H1 (cell line): Measurements from ENCODE around the gene IQCC. TPM values are rescaled to one million over a fixed set of nuclear protein-coding genes. Genes with fewer than 3 reads are reported as not detected.

Experiments used
- CTCF ChIA-PET: fragments of 300-600 bp; sonication (Branson Sonifier 250); formaldehyde crosslinking; loops from one replicate; lab custom pipeline; 2021; ENCODE audit not compliant: partially characterized antibody; lab: Charles Lee
- POLR2A ChIA-PET: fragments of 300-600 bp; sonication (Branson Sonifier 250); formaldehyde crosslinking; loops from one replicate; lab custom pipeline; 2021; ENCODE audit warnings: inconsistent platforms; ENCODE audit not compliant: partially characterized antibody; lab: Charles Lee
- DNase-seq, 2 experiments: peaks; one replicate each; pipeline versions ENCODE4 v3.0.0 to v3.0.0-alpha.2; 2010 to 2022; ENCODE audit warnings: low spot score in 2 of 2, low read depth in 1 of 2, mixed read lengths in 1 of 2
- FAIRE-seq: peaks from 2 replicates; lab custom pipeline; 2011; peaks lifted over from hg19 to GRCh38; lab: Jason Lieb, UNC
- H2AFZ ChIP-seq: 2 replicates; pipeline ENCODE4 v1.8.1; 2012; ENCODE audit warnings: low read length, inconsistent platforms
- H2AK5ac ChIP-seq: 2 replicates; pipeline ENCODE4 v1.6.1; 2013; ENCODE audit warnings: low read depth, low read length
- H2BK120ac ChIP-seq: replicated peaks from 2 replicates; pipeline ENCODE3; 2013; ENCODE audit warnings: low read depth, low read length, inconsistent platforms
- H2BK12ac ChIP-seq: 2 replicates; pipeline ENCODE4 v1.6.1; 2013; ENCODE audit warnings: low read depth, low read length
- H2BK15ac ChIP-seq: 2 replicates; pipeline ENCODE4 v1.6.1; 2013; ENCODE audit warnings: low read length
- H2BK20ac ChIP-seq: 2 replicates; pipeline ENCODE4 v1.6.1; 2013; ENCODE audit warnings: low read length
- H2BK5ac ChIP-seq: 2 replicates; pipeline ENCODE4 v1.6.1; 2013; ENCODE audit warnings: low read depth, low read length
- H3K14ac ChIP-seq: 2 replicates; pipeline ENCODE4 v1.6.1; 2013; ENCODE audit warnings: inconsistent platforms; ENCODE audit not compliant: insufficient read length
- H3K18ac ChIP-seq: 2 replicates; pipeline ENCODE4 v1.6.1; 2013; ENCODE audit warnings: low read length; ENCODE audit errors: extremely low read depth
- H3K23ac ChIP-seq: 2 replicates; pipeline ENCODE4 v1.6.1; 2013; ENCODE audit warnings: inconsistent platforms; ENCODE audit not compliant: insufficient read length
- H3K23me2 ChIP-seq: 2 replicates; pipeline ENCODE4 v1.6.1; 2013; ENCODE audit warnings: low read depth, low read length
- H3K27ac ChIP-seq: 2 replicates; pipeline ENCODE4 v1.6.1; 2011; ENCODE audit warnings: low read depth, low read length, inconsistent platforms
- H3K27me3 ChIP-seq, 4 experiments: replicated peaks in 1 of 4; 1 replicate in 1 of 4; 2 replicates in 3 of 4; pipeline versions ENCODE4 v1.6.1 to v1.8.1; 2011 to 2013; ENCODE audit warnings: low read length in 3 of 4, mild to moderate bottlenecking in 3 of 4, inconsistent platforms in 2 of 4, mixed read lengths in 2 of 4, moderate library complexity in 1 of 4; ENCODE audit not compliant: control insufficient read depth in 3 of 4, insufficient read depth in 3 of 4; ENCODE audit errors: extremely low read depth in 1 of 4
- H3K36me3 ChIP-seq, 4 experiments: 2 replicates each; pipeline versions ENCODE4 v1.6.1 to v1.8.1; 2011 to 2013; ENCODE audit warnings: mild to moderate bottlenecking in 4 of 4, low read length in 3 of 4, moderate library complexity in 2 of 4, control low read depth in 1 of 4, inconsistent platforms in 1 of 4; ENCODE audit not compliant: insufficient read depth in 4 of 4, control insufficient read depth in 2 of 4
- H3K4ac ChIP-seq: replicated peaks from 2 replicates; pipeline ENCODE3; 2013; ENCODE audit warnings: low read length, low read depth, mixed read lengths, inconsistent platforms; ENCODE audit not compliant: insufficient read length
- H3K4me1 ChIP-seq, 4 experiments: replicated peaks in 1 of 4; 1 replicate in 1 of 4; 2 replicates in 3 of 4; pipeline versions ENCODE4 v1.6.1 to v1.8.1; 2011 to 2013; ENCODE audit warnings: low read length in 3 of 4, inconsistent platforms in 2 of 4, mixed read lengths in 1 of 4; ENCODE audit not compliant: insufficient read depth in 4 of 4, control insufficient read depth in 3 of 4
- H3K4me2 ChIP-seq, 2 experiments: 2 replicates each; pipeline versions ENCODE4 v1.6.1 to v1.8.1; 2011 to 2013; ENCODE audit warnings: low read depth in 2 of 2, low read length in 2 of 2, control low read depth in 1 of 2, inconsistent platforms in 1 of 2, mild to moderate bottlenecking in 1 of 2; ENCODE audit not compliant: insufficient read depth in 1 of 2
- H3K4me3 ChIP-seq, 4 experiments: fragments of 200-600, 300-600 bp in 1 of 4; sonication (generic), shearing (Covaris generic), sonication (Bioruptor Twin) in 1 of 4; 2 replicates each; pipeline versions ENCODE4 v1.5.1 to v1.8.1; 2011 to 2016; ENCODE audit warnings: low read length in 4 of 4, low read depth in 3 of 4, control low read depth in 2 of 4, inconsistent platforms in 2 of 4, mild to moderate bottlenecking in 2 of 4, mixed read lengths in 1 of 4, moderate library complexity in 1 of 4; ENCODE audit not compliant: insufficient read depth in 2 of 4; ENCODE audit errors: extremely low read depth in 1 of 4
- H3K56ac ChIP-seq: replicated peaks from 2 replicates; pipeline ENCODE3; 2013; ENCODE audit warnings: low read depth, mild to moderate bottlenecking, mixed read lengths, low read length, inconsistent platforms; ENCODE audit not compliant: insufficient read length
- H3K79me1 ChIP-seq: 2 replicates; pipeline ENCODE4 v1.6.1; 2013; ENCODE audit warnings: low read depth, low read length, control low read depth
- H3K79me2 ChIP-seq, 2 experiments: 2 replicates each; pipeline versions ENCODE4 v1.6.1 to v1.8.1; 2012 to 2013; ENCODE audit warnings: low read length in 2 of 2, mild to moderate bottlenecking in 2 of 2, inconsistent platforms in 1 of 2; ENCODE audit not compliant: insufficient read depth in 2 of 2, control insufficient read depth in 1 of 2
- H3K9ac ChIP-seq, 4 experiments: replicated peaks in 1 of 4; 1 replicate in 1 of 4; 2 replicates in 3 of 4; pipeline versions ENCODE4 v1.6.1 to v1.8.1; 2011 to 2013; ENCODE audit warnings: low read depth in 3 of 4, low read length in 3 of 4, control low read depth in 2 of 4, mild to moderate bottlenecking in 2 of 4, moderate library complexity in 2 of 4, inconsistent platforms in 1 of 4; ENCODE audit errors: extremely low read depth in 1 of 4
- H3K9me3 ChIP-seq, 2 experiments: 2 replicates each; pipeline versions ENCODE4 v1.6.1 to v1.8.1; 2012 to 2013; ENCODE audit warnings: mild to moderate bottlenecking in 2 of 2, moderate library complexity in 2 of 2, control low read depth in 1 of 2, inconsistent platforms in 1 of 2, low read depth in 1 of 2, low read length in 1 of 2, mixed read lengths in 1 of 2; ENCODE audit not compliant: insufficient read depth in 2 of 2
- H4K20me1 ChIP-seq, 2 experiments: replicated peaks in 1 of 2; 2 replicates each; pipeline versions ENCODE3 to v1.8.1; 2011 to 2013; ENCODE audit warnings: inconsistent platforms in 2 of 2, low read length in 2 of 2, mild to moderate bottlenecking in 1 of 2; ENCODE audit not compliant: insufficient read depth in 2 of 2, control insufficient read depth in 1 of 2
- H4K5ac ChIP-seq: 2 replicates; pipeline ENCODE4 v1.6.1; 2013; ENCODE audit warnings: low read length, low read depth, mixed read lengths, inconsistent platforms; ENCODE audit not compliant: insufficient read length
- H4K8ac ChIP-seq: 2 replicates; pipeline ENCODE4 v1.8.0; 2013; ENCODE audit warnings: mild to moderate bottlenecking, moderate library complexity, low read length, inconsistent platforms; ENCODE audit not compliant: insufficient read depth; ENCODE audit errors: extremely low read depth
- H4K91ac ChIP-seq: replicated peaks from 2 replicates; pipeline ENCODE3; 2013; ENCODE audit warnings: low read length, mixed read lengths, inconsistent platforms; ENCODE audit not compliant: insufficient read length
- BRCA1 ChIP-seq: IDR thresholded peaks from 2 replicates; pipeline ENCODE4 v1.6.1; 2012; ENCODE audit warnings: low read depth, low read length, improper control_type of control experiment
- CEBPB ChIP-seq: IDR thresholded peaks from 2 replicates; pipeline ENCODE4 v1.6.1; 2012; ENCODE audit warnings: low read depth, low read length
- EGR1 ChIP-seq: IDR thresholded peaks from 2 replicates; pipeline ENCODE4 v1.6.1; 2011; ENCODE audit warnings: low read depth, low read length, borderline replicate concordance
- HDAC6 ChIP-seq: IDR thresholded peaks from one replicate; pipeline ENCODE4 v1.7.1; 2012; ENCODE audit warnings: low read depth, mild to moderate bottlenecking, inconsistent platforms, low read length, moderate library complexity
- JUND ChIP-seq: IDR thresholded peaks from 2 replicates; pipeline ENCODE4 v1.6.1; 2011; ENCODE audit warnings: mild to moderate bottlenecking, improper control_type of control experiment, low read length
- PHF8 ChIP-seq: fragments of 200-600 bp; sonication (generic); conservative IDR thresholded peaks from 2 replicates; pipeline ENCODE4 v1.7.1; 2012; ENCODE audit warnings: low read depth, mild to moderate bottlenecking, inconsistent platforms, low read length, moderate library complexity
- TAF1 ChIP-seq: IDR thresholded peaks from 2 replicates; pipeline ENCODE4 v1.6.1; 2011; ENCODE audit warnings: mild to moderate bottlenecking, low read depth, low read length
- TAF7 ChIP-seq: optimal IDR thresholded peaks from 2 replicates; pipeline ENCODE3; 2011; ENCODE audit warnings: low read depth, mild to moderate bottlenecking, inconsistent platforms, low read length, moderate library complexity, borderline replicate concordance
- TBP ChIP-seq: IDR thresholded peaks from 2 replicates; pipeline ENCODE4 v1.6.1; 2011; ENCODE audit warnings: low read depth, low read length, improper control_type of control experiment
- TCF12 ChIP-seq: IDR thresholded peaks from 2 replicates; pipeline ENCODE4 v1.6.1; 2011; ENCODE audit warnings: low read depth, mild to moderate bottlenecking, low read length
- WGBS, 2 experiments: shearing (Covaris generic) in 1 of 2; methylation state at CpG; one replicate each; pipeline versions ENCODE4 v1.1.6 to v1.1.7; 2013 to 2015; ENCODE audit warnings: low lambda C conversion rate in 2 of 2, mixed read lengths in 2 of 2, inconsistent platforms in 1 of 2, low coverage in 1 of 2, missing lambda C conversion rate in 1 of 2; ENCODE audit not compliant: insufficient replicate concordance in 2 of 2, insufficient coverage in 1 of 2, insufficient read length in 1 of 2; ENCODE audit errors: extremely low coverage in 1 of 2, missing lambda C conversion rate in 1 of 2; 5-methylcytosine and 5-hydroxymethylcytosine counted together
- polyA plus RNA-seq, 7 experiments: library from polyadenylated mRNA; depleted of rRNA in 3 of 7; stranded (reverse) in 5 of 7; unstranded in 2 of 7; fragments of >200 nt in 5 of 7; fragments of 200-250 nt in 2 of 7; gene quantifications; 1 replicate in 5 of 7; 2 replicates in 1 of 7; 4 replicates in 1 of 7; pipeline versions ENCODE4 v1.2.1 to v1.2.3, GENCODE V29; 2011 to 2013; ENCODE audit warnings: missing spikeins in 2 of 7, mixed read lengths in 2 of 7
- total RNA-seq: library from RNA; stranded (reverse); fragmentation: NEBNext Ultra II Directional; extraction: Animal tissue kit (Norgen Biotek cat#: 25700); gene quantifications from 2 replicates; pipeline ENCODE4 v1.2.1, GENCODE V29; 2021
- TF ChIP-seq, protein P1 (sequence below): IDR thresholded peaks from 2 replicates; pipeline ENCODE4 v1.6.1; 2012; ENCODE audit warnings: low read length, inconsistent platforms
- TF ChIP-seq, protein P2 (sequence below): IDR thresholded peaks from 2 replicates; pipeline ENCODE4 v1.6.1; 2011; ENCODE audit warnings: low read depth, mild to moderate bottlenecking, low read length; ENCODE audit not compliant: insufficient read depth

IQCC gene
- total and polyA plus RNA-seq, 2 of the 8 experiments (the other 6 are each of a cell fraction or from before 2014, with no cell fraction given): 2.5 to 4.2 TPM

DNA sequence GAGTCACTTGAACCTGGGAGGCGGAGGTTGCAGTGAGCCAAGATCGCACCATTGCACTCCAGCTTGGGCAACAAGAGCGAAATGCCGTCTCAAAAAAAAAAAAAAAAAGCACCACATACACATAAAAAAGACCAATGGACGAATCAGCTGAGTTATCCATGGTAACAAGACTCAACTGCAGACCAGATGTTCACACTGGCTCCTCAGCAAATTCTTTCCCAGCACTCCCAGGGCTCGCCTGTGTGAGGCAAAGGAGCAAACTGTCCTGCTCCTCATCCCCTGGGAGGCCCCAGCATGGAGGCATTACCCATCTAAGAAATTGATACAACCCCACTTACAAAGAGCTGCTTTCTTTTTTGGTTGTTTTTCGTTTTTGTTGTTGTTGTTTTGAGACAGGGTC is 13.6 kb downstream of the IQCC start:
- H3K56ac ChIP-seq: no peak overlapping the region
- no peak overlapping the region; the same call in 1 of the 2 replicates for H4K8ac ChIP-seq
- no peak overlapping the region for H2BK20ac ChIP-seq
- no peaks in the 10 kb centered on the region; the same call in 1 of the 2 replicates for H3K79me1 ChIP-seq
- no peak overlapping the region for H2BK15ac ChIP-seq
- no peak overlapping the region for H2BK5ac ChIP-seq
- H4K5ac ChIP-seq: no peak overlapping the region
- H3K27ac ChIP-seq: no peak overlapping the region
- no peak overlapping the region for H3K4ac ChIP-seq
- H3K14ac ChIP-seq: no peak overlapping the region
- FAIRE-seq (no peak), DNase-seq (no peak)
- no peak overlapping the region for H3K4me3 ChIP-seq
- H4K91ac ChIP-seq: no peak overlapping the region
- H3K79me2 ChIP-seq: peaks cover 0 to 24% of the 10 kb centered on the region in 2 experiments; a peak in 3 of 4 replicates
- H2BK12ac ChIP-seq: no peak overlapping the region
- no peak overlapping the region for H3K4me2 ChIP-seq
- no peaks in the 10 kb centered on the region for H3K9me3 ChIP-seq
- POLR2A ChIA-PET: interaction anchor here (1.0 to 8.0 kb wide), 6 partner anchors 9 to 39 kb away, joined by 3 to 52 read pairs (median 4); partner anchors contain the start of genes DCDC2B and IQCC
- H2AFZ ChIP-seq: no peak overlapping the region
- H3K9ac ChIP-seq: no peak overlapping the region
- no peak overlapping the region for H2AK5ac ChIP-seq
- H2BK120ac ChIP-seq: no peak overlapping the region
- H4K20me1 ChIP-seq: peaks cover 1 to 3% of the 10 kb centered on the region in 2 experiments
- H3K4me1 ChIP-seq: peaks cover 0 to 7% (median 2%) of the 10 kb centered on the region in 4 experiments; a peak in 3 of 7 replicates
- TF ChIP-seq TAF7: no peak
- TF ChIP-seq TBP: no peak
- TF ChIP-seq, protein P1, sequence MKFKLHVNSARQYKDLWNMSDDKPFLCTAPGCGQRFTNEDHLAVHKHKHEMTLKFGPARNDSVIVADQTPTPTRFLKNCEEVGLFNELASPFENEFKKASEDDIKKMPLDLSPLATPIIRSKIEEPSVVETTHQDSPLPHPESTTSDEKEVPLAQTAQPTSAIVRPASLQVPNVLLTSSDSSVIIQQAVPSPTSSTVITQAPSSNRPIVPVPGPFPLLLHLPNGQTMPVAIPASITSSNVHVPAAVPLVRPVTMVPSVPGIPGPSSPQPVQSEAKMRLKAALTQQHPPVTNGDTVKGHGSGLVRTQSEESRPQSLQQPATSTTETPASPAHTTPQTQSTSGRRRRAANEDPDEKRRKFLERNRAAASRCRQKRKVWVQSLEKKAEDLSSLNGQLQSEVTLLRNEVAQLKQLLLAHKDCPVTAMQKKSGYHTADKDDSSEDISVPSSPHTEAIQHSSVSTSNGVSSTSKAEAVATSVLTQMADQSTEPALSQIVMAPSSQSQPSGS: no peak
- no peak for TF ChIP-seq TAF1
- TF ChIP-seq, protein P2, sequence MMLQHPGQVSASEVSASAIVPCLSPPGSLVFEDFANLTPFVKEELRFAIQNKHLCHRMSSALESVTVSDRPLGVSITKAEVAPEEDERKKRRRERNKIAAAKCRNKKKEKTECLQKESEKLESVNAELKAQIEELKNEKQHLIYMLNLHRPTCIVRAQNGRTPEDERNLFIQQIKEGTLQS: no peak
- no peak for TF ChIP-seq TCF12
- TF ChIP-seq JUND: no peak
- no peak for TF ChIP-seq EGR1
- no peak for TF ChIP-seq CEBPB
- no peak for TF ChIP-seq BRCA1
- TF ChIP-seq HDAC6: no peak
- no peak for TF ChIP-seq PHF8
- peaks cover 8% of the 10 kb centered on the region; the same call in 1 of the 2 replicates for H3K23me2 ChIP-seq
- H3K18ac ChIP-seq: no peak overlapping the region
- H3K36me3 ChIP-seq: peaks cover 2 to 18% (median 8%) of the 10 kb centered on the region in 4 experiments; a peak in 4 of 8 replicates
- CTCF ChIA-PET: interaction anchor here (1.1 to 2.3 kb wide), 3 partner anchors 12 to 98 kb away, joined by 3 to 7 read pairs (median 3); no protein-coding TSS in a partner anchor
- WGBS, 2 experiments: 87% methylated on average over 5 of the region's 7 CpGs; no CpG with 5 or more reads in 1 of the 2 experiments
- no peaks in the 10 kb centered on the region for H3K27me3 ChIP-seq
- no peak overlapping the region for H3K23ac ChIP-seq
